ENCODE results near the gene UQCC3. TPM values are rescaled to one million over a fixed set of nuclear protein-coding genes. Genes with fewer than 3 reads are reported as not detected.

UQCC3 gene
- total RNA-seq, 1 donor from 2014 or later = 27.9 TPM

DNA sequence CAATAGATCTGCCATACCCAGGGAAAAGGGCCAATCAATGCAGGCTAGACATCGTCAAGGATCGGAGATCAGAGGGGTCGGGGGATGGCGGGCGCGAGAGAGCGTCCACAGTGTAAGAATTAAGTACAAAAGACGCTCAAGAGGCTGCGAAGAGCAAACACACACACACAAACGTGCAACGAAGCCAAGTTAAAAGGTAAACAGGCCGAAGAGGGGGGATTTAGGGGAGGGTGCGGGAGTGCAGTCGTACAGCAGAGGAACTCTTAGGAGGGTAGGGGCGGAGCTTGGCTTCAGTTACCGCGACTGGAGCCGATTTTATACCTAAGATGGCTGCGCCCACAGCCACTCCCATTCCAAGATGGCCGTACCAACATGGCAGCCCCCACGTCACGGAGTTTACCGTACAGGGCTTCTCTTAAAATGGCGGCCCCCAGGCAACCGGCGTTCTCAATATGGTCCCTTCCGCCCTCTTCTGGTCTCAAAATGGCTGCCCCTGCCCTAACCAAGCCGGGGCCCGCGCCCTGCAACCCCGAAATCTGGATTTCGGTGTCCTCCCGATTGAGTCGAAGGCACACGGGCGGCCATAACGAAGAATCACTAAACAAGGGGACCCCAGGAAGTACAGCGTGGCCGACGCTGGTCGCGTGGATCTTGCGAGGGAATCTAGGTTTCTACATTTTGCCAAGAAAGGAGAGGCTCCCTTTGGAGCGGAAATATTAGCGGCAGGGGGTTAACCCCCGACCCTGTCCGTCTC is 38.0 kb downstream of the UQCC3 start:
- DNase-seq (ENCODE audit: low read depth) = peak; percentile 74
- H3K4me3 ChIP-seq (ENCODE audit: low read depth, low read length) = peak overlapping the region; percentile 62
- TF ChIP-seq, protein P1, sequence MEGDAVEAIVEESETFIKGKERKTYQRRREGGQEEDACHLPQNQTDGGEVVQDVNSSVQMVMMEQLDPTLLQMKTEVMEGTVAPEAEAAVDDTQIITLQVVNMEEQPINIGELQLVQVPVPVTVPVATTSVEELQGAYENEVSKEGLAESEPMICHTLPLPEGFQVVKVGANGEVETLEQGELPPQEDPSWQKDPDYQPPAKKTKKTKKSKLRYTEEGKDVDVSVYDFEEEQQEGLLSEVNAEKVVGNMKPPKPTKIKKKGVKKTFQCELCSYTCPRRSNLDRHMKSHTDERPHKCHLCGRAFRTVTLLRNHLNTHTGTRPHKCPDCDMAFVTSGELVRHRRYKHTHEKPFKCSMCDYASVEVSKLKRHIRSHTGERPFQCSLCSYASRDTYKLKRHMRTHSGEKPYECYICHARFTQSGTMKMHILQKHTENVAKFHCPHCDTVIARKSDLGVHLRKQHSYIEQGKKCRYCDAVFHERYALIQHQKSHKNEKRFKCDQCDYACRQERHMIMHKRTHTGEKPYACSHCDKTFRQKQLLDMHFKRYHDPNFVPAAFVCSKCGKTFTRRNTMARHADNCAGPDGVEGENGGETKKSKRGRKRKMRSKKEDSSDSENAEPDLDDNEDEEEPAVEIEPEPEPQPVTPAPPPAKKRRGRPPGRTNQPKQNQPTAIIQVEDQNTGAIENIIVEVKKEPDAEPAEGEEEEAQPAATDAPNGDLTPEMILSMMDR (conservative IDR thresholded peaks at IDR 0.05; ENCODE audit: low read depth, low read length) = no peak

DNA sequence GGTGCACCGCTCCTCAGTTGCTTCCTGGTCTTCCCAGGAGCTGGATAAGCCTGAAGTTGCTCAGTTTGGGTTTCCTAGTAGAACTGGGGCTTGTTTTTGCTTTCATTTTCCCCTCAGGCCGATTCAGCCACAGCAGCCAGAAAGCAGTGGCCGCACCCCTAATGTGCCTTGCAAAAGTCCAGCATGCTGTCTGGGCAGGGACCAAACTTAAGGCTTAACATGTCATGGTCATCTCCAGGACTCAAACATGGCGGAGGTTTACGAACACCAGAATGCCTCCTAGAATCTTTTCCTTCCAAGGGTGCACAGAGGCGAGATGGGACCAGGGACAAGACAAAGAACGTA is 38.5 kb downstream of the UQCC3 start:
- no peak for DNase-seq (ENCODE audit: low read depth)
- TF ChIP-seq, protein P1 (conservative IDR thresholded peaks at IDR 0.05; ENCODE audit: low read depth, low read length) = no peak
- peak overlapping the region; percentile 62 for H3K4me3 ChIP-seq (ENCODE audit: low read depth, low read length)

DNA sequence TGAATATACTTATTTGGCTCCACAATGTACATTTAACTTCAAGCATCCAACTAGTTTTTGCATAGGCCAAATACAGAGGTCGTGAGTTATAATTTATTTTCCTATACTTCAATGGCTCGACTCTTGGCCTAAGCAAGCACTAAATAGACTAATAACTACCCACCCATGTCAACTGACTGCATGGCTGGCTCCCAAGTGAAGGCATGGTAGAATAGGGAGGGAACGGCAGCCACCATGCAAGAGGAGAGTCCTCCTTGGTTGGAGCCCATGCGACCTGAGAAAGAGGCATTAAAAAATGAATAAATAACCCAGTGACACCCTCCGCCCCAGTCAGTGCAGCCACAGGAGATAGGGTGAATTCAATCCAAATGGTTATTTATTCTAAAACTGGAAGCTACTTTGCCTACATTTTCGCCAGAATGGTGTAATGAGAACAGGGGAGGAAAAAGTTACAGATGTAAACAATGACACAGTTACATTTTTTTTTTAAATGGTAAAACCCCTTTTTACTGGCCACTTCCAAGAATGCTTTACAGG is 40.9 kb downstream of the UQCC3 start:
- DNase-seq (ENCODE audit: low read depth) = no peak
- H3K4me3 ChIP-seq (ENCODE audit: low read depth, low read length) = no peak overlapping the region
- TF ChIP-seq, protein P1 (conservative IDR thresholded peaks at IDR 0.05; ENCODE audit: low read depth, low read length) = no peak

DNA sequence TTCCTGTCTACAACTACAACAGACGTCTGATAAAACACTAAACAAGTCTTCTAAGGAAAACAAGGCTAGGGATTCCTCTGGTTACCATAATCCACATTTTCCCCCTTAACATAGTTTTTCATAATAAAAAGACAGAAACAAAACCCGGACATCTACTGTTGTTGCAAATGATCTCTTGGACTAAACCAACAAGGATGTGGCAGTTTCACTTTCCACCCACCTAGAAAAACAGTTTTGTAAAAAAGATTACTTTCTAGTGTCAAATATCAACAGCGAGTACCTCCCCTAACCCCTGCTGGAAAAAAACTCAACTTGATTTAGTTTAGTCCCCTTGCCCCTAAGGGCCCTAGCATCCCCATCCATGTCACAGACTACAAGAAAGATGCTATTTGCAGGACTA is 41.4 kb downstream of the UQCC3 start:
- TF ChIP-seq, protein P1 (conservative IDR thresholded peaks at IDR 0.05; ENCODE audit: low read depth, low read length) = no peak
- H3K4me3 ChIP-seq (ENCODE audit: low read depth, low read length) = no peak overlapping the region
- no peak for DNase-seq (ENCODE audit: low read depth)

DNA sequence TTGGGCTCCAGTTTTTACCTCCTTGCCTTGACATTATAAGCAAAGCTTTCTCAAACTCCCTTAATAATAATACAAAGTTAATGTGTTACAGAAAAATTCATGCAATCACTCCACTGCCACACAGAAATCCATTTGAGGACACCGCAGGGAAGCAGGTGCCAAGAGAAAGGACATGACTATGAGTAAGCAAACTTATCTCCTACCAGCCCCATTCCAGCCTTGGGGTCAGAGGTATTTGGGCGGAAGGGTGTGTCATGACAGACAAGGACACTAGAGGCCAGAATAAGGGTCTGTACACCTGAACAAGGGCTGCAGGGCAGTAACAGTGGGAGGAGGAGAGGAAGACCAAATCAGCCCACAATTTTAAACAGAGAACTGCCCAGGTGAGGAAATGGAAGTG is 41.9 kb downstream of the UQCC3 start:
- no peak for DNase-seq (ENCODE audit: low read depth)
- no peak overlapping the region for H3K4me3 ChIP-seq (ENCODE audit: low read depth, low read length)
- TF ChIP-seq, protein P1 (conservative IDR thresholded peaks at IDR 0.05; ENCODE audit: low read depth, low read length) = no peak

DNA sequence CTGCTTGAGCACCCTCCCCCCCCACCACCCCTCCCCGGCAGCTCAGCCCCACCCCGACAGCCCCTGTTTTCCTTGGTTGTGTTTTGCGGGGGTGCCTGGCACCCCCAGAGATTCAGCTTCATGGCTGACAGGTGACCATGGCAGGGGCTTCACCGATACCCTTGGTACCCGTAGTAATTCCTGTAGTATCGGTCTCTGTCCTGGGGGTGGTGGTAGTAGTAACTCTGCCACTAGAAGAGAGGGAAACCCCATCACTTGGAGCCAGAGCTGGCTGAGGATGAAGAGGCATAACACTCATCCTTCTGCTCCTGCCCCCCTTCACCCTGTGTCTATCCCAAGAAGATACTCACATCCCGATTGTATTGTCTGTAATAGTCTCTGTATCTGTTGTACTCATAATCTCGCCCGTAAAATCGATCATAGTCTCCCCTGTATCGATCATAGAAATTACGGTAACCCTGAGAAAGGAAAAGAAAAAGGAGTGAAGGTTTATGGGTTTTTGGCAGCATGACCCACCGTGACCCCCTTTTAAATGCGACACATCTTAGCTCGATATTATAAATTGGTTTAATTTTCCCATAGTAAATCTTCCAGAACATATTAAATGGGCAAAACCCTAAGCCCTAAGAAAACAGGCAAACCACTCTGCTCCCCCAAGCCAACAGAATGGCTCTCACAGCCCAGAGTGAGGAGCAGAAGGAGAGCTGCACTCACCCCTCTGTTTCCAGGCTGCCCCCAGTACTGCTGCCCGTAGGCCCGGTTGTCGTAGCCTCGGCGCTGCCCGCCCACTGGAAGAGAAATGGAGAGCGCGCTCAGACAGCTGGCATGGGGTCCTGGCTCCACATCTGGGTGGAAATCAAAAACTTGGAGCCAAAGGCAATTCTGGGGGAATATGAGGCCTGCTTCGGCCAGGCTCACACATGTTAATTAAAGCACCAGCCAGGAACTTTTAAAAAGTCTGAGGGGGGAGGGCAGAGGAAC is 44.0 kb downstream of the UQCC3 start:
- no peak for DNase-seq (ENCODE audit: low read depth)
- TF ChIP-seq, protein P1 (conservative IDR thresholded peaks at IDR 0.05; ENCODE audit: low read depth, low read length) = no peak
- H3K4me3 ChIP-seq (ENCODE audit: low read depth, low read length) = no peak overlapping the region
